Natural killer cell (primary cell): ENCODE results near the gene DACT3. TPM values are rescaled to one million over a fixed set of nuclear protein-coding genes. Genes with fewer than 3 reads are reported as not detected.

Source experiments
- ATAC-seq, 3 donors: fragments of 150-1000 bp in 2 of 3; fragments of 200-7000 bp in 1 of 3; cut with Tn5 transposase; 1 replicate in 1 of 3; 2 replicates in 2 of 3; pipeline ENCODE4 v1.10.0; 2021; ENCODE audit warnings: mild to moderate bottlenecking in 2 of 3, moderate library complexity in 2 of 3
- DNase-seq, 2 donors: peaks; one replicate each; pipeline versions ENCODE4 v3.0.0 to v3.0.0-alpha.2; 2013 to 2021; ENCODE audit warnings: mixed read lengths in 1 of 2
- H3K27ac ChIP-seq: one replicate; pipeline ENCODE4 v1.5.1; 2013; ENCODE audit warnings: mild to moderate bottlenecking, low read length
- H3K27me3 ChIP-seq: one replicate; pipeline ENCODE4 v1.6.1; 2013; ENCODE audit warnings: low read length; ENCODE audit not compliant: control insufficient read depth, insufficient read depth
- H3K36me3 ChIP-seq: one replicate; pipeline ENCODE4 v1.6.1; 2013; ENCODE audit warnings: low read length; ENCODE audit not compliant: control insufficient read depth, insufficient read depth
- H3K4me1 ChIP-seq: one replicate; pipeline ENCODE4 v1.6.1; 2013; ENCODE audit warnings: low read length; ENCODE audit not compliant: control insufficient read depth, insufficient read depth
- H3K4me3 ChIP-seq: one replicate; pipeline ENCODE4 v1.5.1; 2013; ENCODE audit warnings: low read length
- H3K9me3 ChIP-seq: one replicate; pipeline ENCODE4 v1.6.1; 2013; ENCODE audit warnings: low read length; ENCODE audit not compliant: control insufficient read depth, insufficient read depth
- H3K27ac Mint-ChIP-seq, 2 donors: one replicate each; pipeline ENCODE4 v1.8.0; 2022; ENCODE audit warnings: mild to moderate bottlenecking in 2 of 2, mixed read lengths in 2 of 2, moderate library complexity in 1 of 2
- H3K27me3 Mint-ChIP-seq, 2 donors: one replicate each; pipeline ENCODE4 v1.8.0; 2022; ENCODE audit warnings: low read depth in 2 of 2, mixed read lengths in 2 of 2
- H3K36me3 Mint-ChIP-seq: one replicate; pipeline ENCODE4 v1.8.0; 2022; ENCODE audit warnings: mixed read lengths
- H3K4me1 Mint-ChIP-seq, 2 donors: one replicate each; pipeline ENCODE4 v1.8.0; 2022; ENCODE audit warnings: mixed read lengths in 2 of 2
- H3K4me3 Mint-ChIP-seq: one replicate; pipeline ENCODE4 v1.8.0; 2022; ENCODE audit warnings: mild to moderate bottlenecking, moderate library complexity, mixed read lengths
- H3K9me3 Mint-ChIP-seq, 2 donors: one replicate each; pipeline ENCODE4 v1.8.0; 2022; ENCODE audit warnings: mixed read lengths in 2 of 2
- WGBS: methylation state at CpG from one replicate; pipeline ENCODE4 v1.1.7; 2013; ENCODE audit warnings: missing lambda C conversion rate; ENCODE audit not compliant: insufficient coverage; 5-methylcytosine and 5-hydroxymethylcytosine counted together
- intact Hi-C: fragments of 100-400 bp; cut with micrococcal nuclease; formaldehyde crosslinking; loops from one replicate; pipeline ENCODE4 v1.14.2; 2022
- total RNA-seq, 4 donors: library from RNA; stranded (reverse); fragments of 120-200 nt in 1 of 4; gene quantifications; one replicate each; pipeline versions ENCODE4 v1.2.3 to v1.2.4, GENCODE V29; 2013 to 2022
- TF ChIP-seq, protein P1 (sequence below): fragments of 200-600 bp; IDR thresholded peaks from one replicate; pipeline ENCODE4 v1.8.0; 2022; ENCODE audit warnings: antibody characterized with exemption

DACT3 gene
- total RNA-seq, 3 donors from 2014 or later (not counting 1 experiment from before 2014, with no cell fraction given) = 0.14 to 0.20 TPM; not detected in 1

DNA sequence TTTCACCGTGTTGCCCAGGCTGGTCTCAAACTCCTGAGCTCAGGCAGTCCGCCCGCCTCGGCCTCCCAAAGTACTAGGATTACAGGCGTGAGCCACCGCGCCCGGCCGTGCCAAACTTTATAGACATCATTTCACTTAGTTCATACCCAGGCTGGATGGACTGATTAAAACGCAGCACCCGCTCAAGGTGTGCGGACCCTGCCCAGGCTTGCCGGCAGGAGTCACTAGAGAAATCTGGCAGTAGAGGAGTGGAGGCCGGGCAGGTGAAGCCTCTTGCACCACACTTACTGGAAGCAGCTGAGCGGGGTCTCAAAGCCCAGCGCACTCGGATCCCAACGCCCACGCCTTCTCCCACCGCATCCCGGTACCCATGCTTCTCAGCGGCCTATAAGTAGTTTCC lies 47.5 kb downstream of the DACT3 start:
- no peak overlapping the region for H3K27ac Mint-ChIP-seq
- TF ChIP-seq, protein P1, sequence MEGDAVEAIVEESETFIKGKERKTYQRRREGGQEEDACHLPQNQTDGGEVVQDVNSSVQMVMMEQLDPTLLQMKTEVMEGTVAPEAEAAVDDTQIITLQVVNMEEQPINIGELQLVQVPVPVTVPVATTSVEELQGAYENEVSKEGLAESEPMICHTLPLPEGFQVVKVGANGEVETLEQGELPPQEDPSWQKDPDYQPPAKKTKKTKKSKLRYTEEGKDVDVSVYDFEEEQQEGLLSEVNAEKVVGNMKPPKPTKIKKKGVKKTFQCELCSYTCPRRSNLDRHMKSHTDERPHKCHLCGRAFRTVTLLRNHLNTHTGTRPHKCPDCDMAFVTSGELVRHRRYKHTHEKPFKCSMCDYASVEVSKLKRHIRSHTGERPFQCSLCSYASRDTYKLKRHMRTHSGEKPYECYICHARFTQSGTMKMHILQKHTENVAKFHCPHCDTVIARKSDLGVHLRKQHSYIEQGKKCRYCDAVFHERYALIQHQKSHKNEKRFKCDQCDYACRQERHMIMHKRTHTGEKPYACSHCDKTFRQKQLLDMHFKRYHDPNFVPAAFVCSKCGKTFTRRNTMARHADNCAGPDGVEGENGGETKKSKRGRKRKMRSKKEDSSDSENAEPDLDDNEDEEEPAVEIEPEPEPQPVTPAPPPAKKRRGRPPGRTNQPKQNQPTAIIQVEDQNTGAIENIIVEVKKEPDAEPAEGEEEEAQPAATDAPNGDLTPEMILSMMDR = no peak
- peaks cover 47% of the 10 kb centered on the region for H3K4me1 ChIP-seq
- intact Hi-C loops = no loop called here
- H3K4me3 ChIP-seq = no peak overlapping the region
- H3K4me3 Mint-ChIP-seq = no peak overlapping the region
- no peak for ATAC-seq
- H3K9me3 Mint-ChIP-seq = no peaks in the 10 kb centered on the region
- 96% methylated on average over 22 of the region's 22 CpGs for WGBS
- H3K36me3 Mint-ChIP-seq = peaks cover 8% of the 10 kb centered on the region
- no peak overlapping the region for H3K27ac ChIP-seq
- no peaks in the 10 kb centered on the region for H3K27me3 ChIP-seq
- H3K4me1 Mint-ChIP-seq = peaks cover 32 to 33% of the 10 kb centered on the region in 2 donors
- peaks cover 14% of the 10 kb centered on the region for H3K36me3 ChIP-seq
- peaks cover 7 to 10% of the 10 kb centered on the region in 2 donors for H3K27me3 Mint-ChIP-seq
- no peak for DNase-seq
- H3K9me3 ChIP-seq = no peaks in the 10 kb centered on the region

DNA sequence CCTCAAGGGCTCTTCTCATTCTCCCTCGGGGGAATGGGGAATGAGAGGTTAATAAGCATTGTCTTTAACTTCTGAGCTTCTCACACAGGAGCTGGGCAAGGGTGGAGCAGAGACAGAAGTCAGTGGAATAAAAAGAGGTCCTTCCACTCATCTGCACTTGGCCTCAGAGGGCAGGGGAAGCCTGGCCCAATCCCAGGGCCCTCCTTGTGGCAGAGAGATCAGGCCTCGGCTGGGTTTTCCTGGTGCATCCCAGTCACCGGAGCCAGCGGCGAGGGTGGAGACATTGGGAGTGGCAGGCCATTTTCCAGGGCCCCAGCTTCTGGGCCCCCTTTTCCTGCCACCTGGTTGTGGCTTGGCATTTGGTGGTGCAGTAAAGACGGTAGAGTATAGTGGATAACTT lies 49.2 kb downstream of the DACT3 start:
- TF ChIP-seq, protein P1 = no peak
- Histone ChIP-seq H3K4me3 (no peak overlapping the region), H3K9me3 (no peaks in the 10 kb centered on the region), H3K36me3 (peaks cover 30% of the 10 kb centered on the region), H3K27me3 (no peaks in the 10 kb centered on the region), H3K27ac (peak overlapping the region; percentile 61), H3K4me1 (peaks cover 35% of the 10 kb centered on the region)
- intact Hi-C loops = no loop called here
- 39% methylated on average over 6 of the region's 6 CpGs for WGBS
- DNase-seq (peak in 1 of 2 donors; percentile 40), ATAC-seq (no peak)
- peaks cover 14% of the 10 kb centered on the region for H3K36me3 Mint-ChIP-seq
- H3K27ac Mint-ChIP-seq = peak overlapping the region; percentile 61 to 78
- no peak overlapping the region for H3K4me3 Mint-ChIP-seq
- no peaks in the 10 kb centered on the region for H3K9me3 Mint-ChIP-seq
- peaks cover 4 to 9% of the 10 kb centered on the region in 2 donors for H3K27me3 Mint-ChIP-seq
- peaks cover 31 to 34% of the 10 kb centered on the region in 2 donors for H3K4me1 Mint-ChIP-seq

DNA sequence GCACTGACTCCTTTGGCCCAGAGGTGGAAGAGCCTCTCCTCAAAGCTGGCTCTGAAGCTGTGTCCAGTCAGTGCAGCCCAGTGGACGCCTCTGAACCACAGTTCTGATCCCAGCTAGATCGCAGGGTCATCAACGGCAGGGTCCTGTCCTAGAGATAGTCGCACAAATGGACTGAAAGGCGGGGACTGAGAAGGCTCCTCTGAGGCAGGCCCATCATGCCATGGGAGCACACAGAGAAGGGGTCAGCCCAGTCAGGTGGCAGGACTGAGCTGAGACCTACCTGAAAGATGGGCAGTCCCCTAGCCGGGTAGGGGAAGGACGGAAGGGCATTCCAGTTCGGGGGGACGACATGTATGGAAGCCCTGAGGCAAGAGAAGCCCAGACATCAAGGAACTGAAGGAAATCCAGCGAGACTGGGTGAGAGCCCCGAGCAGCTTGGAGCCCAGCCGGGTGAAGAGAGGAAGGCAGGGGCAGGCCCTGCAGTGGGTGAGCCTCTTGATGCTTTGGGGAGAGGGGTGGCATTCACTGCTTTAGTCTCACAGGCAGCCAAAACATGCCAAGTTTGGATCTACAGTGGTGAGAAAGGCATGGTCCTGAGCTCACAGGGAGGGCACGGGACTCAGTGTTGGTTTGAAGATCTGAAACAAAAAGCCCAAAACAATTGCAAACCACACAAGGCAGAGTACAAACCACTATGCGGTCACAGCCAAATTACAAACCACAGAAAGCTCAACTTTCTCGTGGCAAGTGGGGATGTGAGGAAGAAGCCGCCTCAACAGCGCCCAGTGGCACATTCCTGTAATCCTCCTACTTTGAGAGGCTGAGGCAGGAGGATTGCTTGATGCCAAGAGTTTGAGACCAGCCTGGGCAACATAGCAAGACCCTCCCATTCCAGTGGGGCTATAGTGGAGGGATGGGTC lies 49.9 kb downstream of the DACT3 start:
- Histone ChIP-seq H3K4me3 (no peak overlapping the region), H3K27ac (peak overlapping the region; percentile 61), H3K27me3 (no peaks in the 10 kb centered on the region), H3K4me1 (peaks cover 30% of the 10 kb centered on the region), H3K36me3 (peaks cover 36% of the 10 kb centered on the region), H3K9me3 (no peaks in the 10 kb centered on the region)
- Mint-ChIP-seq H3K4me3 (peak overlapping the region; percentile 17), H3K9me3 (no peaks in the 10 kb centered on the region), H3K36me3 (peaks cover 20% of the 10 kb centered on the region), H3K27ac (peak overlapping the region; percentile 61 to 78), H3K4me1 (peaks cover 32 to 36% of the 10 kb centered on the region in 2 donors), H3K27me3 (peaks cover 0 to 6% of the 10 kb centered on the region in 2 donors)
- ATAC-seq = peak in 2 of 3 donors; percentile 10 to 25
- TF ChIP-seq, protein P1 = no peak
- WGBS = 65% methylated on average over 13 of the region's 17 CpGs
- DNase-seq = peak in 1 of 2 donors; percentile 74
- intact Hi-C loops = no loop called here
